HepG2 (cell line): Measurements from ENCODE around the gene RCC1. TPM values are rescaled to one million over a fixed set of nuclear protein-coding genes. Genes with fewer than 3 reads are reported as not detected.

Experiments
- ATF1 ChIP-seq: IDR thresholded peaks from 2 replicates; pipeline ENCODE4 v1.6.1; 2016; ENCODE audit warnings: mild to moderate bottlenecking, control low read depth
- ESRRA ChIP-seq: sonication (generic); formaldehyde crosslinking; IDR thresholded peaks from 2 replicates; pipeline ENCODE4 v1.5.1; 2020; ENCODE audit warnings: mild to moderate bottlenecking, low read depth, missing genetic modification reagents
- GABPA ChIP-seq, 2 experiments: IDR thresholded peaks; 2 replicates each; pipeline ENCODE4 v1.6.1; 2011 to 2016; ENCODE audit warnings: low read depth in 2 of 2, low read length in 1 of 2, missing biosample characterization in 1 of 2, missing genetic modification characterization in 1 of 2
- HDAC6 ChIP-seq: fragments of 200-600 bp; sonication (generic); IDR thresholded peaks from 2 replicates; pipeline ENCODE4 v1.7.0; 2017; ENCODE audit warnings: mild to moderate bottlenecking, antibody characterized with exemption, low read length, low read depth
- IRF2 ChIP-seq: IDR thresholded peaks from 2 replicates; pipeline ENCODE4 v1.6.1; 2018; ENCODE audit warnings: missing genetic modification reagents, missing compliant biosample characterization
- KLF11 ChIP-seq: IDR thresholded peaks from 2 replicates; pipeline ENCODE4 v1.6.1; 2016; ENCODE audit warnings: missing compliant biosample characterization
- MBD4 ChIP-seq: IDR thresholded peaks from 2 replicates; pipeline ENCODE4 v1.6.1; 2012; ENCODE audit warnings: low read length, inconsistent platforms, borderline replicate concordance
- MED8 ChIP-seq: sonication (generic); formaldehyde crosslinking; IDR thresholded peaks from 2 replicates; pipeline ENCODE4 v1.8.1; 2023; ENCODE audit warnings: mild to moderate bottlenecking, missing genetic modification reagents; ENCODE audit not compliant: insufficient replicate concordance
- RBFOX2 ChIP-seq: fragments of 200-400 bp; formaldehyde crosslinking; IDR thresholded peaks from 2 replicates; pipeline ENCODE4 v1.6.1; 2017; ENCODE audit warnings: low read depth, mild to moderate bottlenecking, low read length
- STAT5B ChIP-seq: sonication (generic); formaldehyde crosslinking; IDR thresholded peaks from 2 replicates; pipeline ENCODE4 v1.4.0; 2020; ENCODE audit warnings: missing genetic modification reagents
- ZFP82 ChIP-seq: sonication (generic); formaldehyde crosslinking; IDR thresholded peaks from 2 replicates; pipeline ENCODE4 v1.5.1; 2020; ENCODE audit warnings: mild to moderate bottlenecking, missing genetic modification reagents, borderline replicate concordance
- ZNF737 ChIP-seq: sonication (generic); formaldehyde crosslinking; IDR thresholded peaks from 2 replicates; pipeline ENCODE4 v1.5.0; 2020; ENCODE audit warnings: missing genetic modification reagents, mild to moderate bottlenecking, borderline replicate concordance
- polyA plus RNA-seq, 8 experiments: library from polyadenylated mRNA; depleted of rRNA in 3 of 8; stranded (reverse) in 7 of 8; unstranded in 1 of 8; fragments of >200 nt; fragmentation: Illumina TruSeq in 4 of 8; extraction: Trizol in 4 of 8; gene quantifications; 2 replicates each; pipeline versions ENCODE4 v1.2.1 to v1.2.3, GENCODE V29; 2011 to 2016; ENCODE audit warnings: low read depth in 4 of 8, missing spikeins in 1 of 8, mixed read lengths in 1 of 8; ENCODE audit not compliant: insufficient read depth in 1 of 8
- total RNA-seq, 5 experiments: library from RNA; depleted of rRNA; stranded (reverse); fragments of >200 nt; fragmentation: Illumina TruSeq; extraction: Trizol; gene quantifications; 2 replicates each; pipeline ENCODE4 v1.2.3, GENCODE V29; 2016; ENCODE audit warnings: low read depth in 1 of 5
- TF ChIP-seq, protein P1 (sequence below): sonication (generic); formaldehyde crosslinking; IDR thresholded peaks from 2 replicates; pipeline ENCODE4 v1.4.0; 2020; ENCODE audit warnings: missing genetic modification reagents
- TF ChIP-seq, protein P2 (sequence below): IDR thresholded peaks from 2 replicates; pipeline ENCODE4 v1.6.1; 2016; ENCODE audit warnings: low read depth
- TF ChIP-seq, protein P3 (sequence below): sonication (generic); formaldehyde crosslinking; IDR thresholded peaks from 2 replicates; pipeline ENCODE4 v1.4.0; 2020; ENCODE audit warnings: low read depth, missing genetic modification reagents
- TF ChIP-seq, protein P4 (sequence below): sonication (generic); formaldehyde crosslinking; IDR thresholded peaks from 2 replicates; pipeline ENCODE4 v1.8.0; 2022; ENCODE audit warnings: mild to moderate bottlenecking, missing genetic modification reagents
- TF ChIP-seq, protein P5 (sequence below): sonication (generic); formaldehyde crosslinking; IDR thresholded peaks from 2 replicates; pipeline ENCODE4 v1.8.0; 2022; ENCODE audit warnings: mild to moderate bottlenecking, missing genetic modification reagents; ENCODE audit not compliant: insufficient replicate concordance

Gene RCC1
- total and polyA plus RNA-seq, 2 of the 13 experiments (the other 11 are each of a cell fraction or from before 2014, with no cell fraction given), result 47.2 to 80.8 TPM

DNA sequence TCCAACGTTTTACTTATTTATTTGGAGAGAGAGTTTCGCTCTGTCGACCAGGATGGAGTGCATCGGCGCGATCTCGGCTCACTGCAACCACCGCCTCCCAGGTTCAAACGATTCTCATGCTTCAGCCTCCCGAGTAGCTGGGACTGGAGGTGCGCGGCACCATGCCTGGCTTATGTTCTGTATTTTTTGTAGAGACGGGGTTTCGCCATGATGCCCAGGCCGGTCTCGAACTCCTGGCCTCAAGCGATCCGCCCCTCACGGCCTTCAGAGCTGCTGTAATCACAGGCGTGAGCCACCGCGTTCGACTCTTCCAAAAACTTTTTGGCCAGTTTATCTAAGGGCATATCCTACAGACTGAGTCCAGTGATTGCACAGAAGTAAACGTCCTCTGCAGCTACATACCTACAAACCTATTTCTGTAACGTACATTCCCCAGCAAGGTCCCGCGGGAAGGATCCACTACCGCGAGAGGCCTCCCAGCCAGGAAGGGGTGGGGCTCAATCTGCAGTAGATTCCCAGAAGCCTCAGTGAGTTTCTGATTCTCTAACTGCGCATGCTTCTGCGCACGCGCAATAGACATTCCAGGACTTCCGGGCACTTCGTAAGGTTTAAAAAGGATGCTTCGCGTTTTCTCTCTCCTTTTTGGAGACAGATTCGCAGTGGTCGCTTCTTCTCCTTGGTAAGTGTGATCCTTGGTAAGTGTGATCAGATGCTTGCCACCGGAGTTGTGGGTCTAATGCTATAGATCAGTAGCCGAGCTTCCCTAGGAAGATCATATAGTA is at the start of gene RCC1 (continued):
- TF ChIP-seq, protein P1, sequence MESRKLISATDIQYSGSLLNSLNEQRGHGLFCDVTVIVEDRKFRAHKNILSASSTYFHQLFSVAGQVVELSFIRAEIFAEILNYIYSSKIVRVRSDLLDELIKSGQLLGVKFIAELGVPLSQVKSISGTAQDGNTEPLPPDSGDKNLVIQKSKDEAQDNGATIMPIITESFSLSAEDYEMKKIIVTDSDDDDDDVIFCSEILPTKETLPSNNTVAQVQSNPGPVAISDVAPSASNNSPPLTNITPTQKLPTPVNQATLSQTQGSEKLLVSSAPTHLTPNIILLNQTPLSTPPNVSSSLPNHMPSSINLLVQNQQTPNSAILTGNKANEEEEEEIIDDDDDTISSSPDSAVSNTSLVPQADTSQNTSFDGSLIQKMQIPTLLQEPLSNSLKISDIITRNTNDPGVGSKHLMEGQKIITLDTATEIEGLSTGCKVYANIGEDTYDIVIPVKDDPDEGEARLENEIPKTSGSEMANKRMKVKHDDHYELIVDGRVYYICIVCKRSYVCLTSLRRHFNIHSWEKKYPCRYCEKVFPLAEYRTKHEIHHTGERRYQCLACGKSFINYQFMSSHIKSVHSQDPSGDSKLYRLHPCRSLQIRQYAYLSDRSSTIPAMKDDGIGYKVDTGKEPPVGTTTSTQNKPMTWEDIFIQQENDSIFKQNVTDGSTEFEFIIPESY (CRISPR knock-in tag), result no peak
- TF ChIP-seq ZFP82 (CRISPR knock-in tag) (0 out of 2 replicates have a peak, but pooled peaks have one; percentile 3), STAT5B (0 out of 2 replicates have a peak, but pooled peaks have one; percentile 14), MED8 (CRISPR knock-in tag) (no peak), ZNF737 (CRISPR knock-in tag) (no peak), HDAC6 (0 out of 2 replicates have a peak, but pooled peaks have one; percentile 91), IRF2 (CRISPR knock-in tag) (peak; percentile 31; the same call in 1 of the 2 replicates), ESRRA (CRISPR knock-in tag) (no peak; the same call in 1 of the 2 replicates), GABPA (IDR thresholded peaks at IDR 0.05; ENCODE audit: low read depth, low read length) (no peak), GABPA (CRISPR knock-in tag; IDR thresholded peaks at IDR 0.05; ENCODE audit: low read depth) (peak; percentile 88), KLF11 (no peak; the same call in 1 of the 2 replicates), ATF1 (CRISPR knock-in tag) (no peak), RBFOX2 (peak; percentile 87), MBD4 (no peak; the same call in 1 of the 2 replicates)
- TF ChIP-seq, protein P2, sequence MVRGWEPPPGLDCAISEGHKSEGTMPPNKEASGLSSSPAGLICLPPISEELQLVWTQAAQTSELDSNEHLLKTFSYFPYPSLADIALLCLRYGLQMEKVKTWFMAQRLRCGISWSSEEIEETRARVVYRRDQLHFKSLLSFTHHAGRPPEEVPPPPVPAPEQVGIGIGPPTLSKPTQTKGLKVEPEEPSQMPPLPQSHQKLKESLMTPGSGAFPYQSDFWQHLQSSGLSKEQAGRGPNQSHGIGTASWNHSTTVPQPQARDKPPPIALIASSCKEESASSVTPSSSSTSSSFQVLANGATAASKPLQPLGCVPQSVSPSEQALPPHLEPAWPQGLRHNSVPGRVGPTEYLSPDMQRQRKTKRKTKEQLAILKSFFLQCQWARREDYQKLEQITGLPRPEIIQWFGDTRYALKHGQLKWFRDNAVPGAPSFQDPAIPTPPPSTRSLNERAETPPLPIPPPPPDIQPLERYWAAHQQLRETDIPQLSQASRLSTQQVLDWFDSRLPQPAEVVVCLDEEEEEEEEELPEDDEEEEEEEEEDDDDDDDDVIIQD (CRISPR knock-in tag), result peak; percentile 25; the same call in 1 of the 2 replicates
- TF ChIP-seq, protein P3, sequence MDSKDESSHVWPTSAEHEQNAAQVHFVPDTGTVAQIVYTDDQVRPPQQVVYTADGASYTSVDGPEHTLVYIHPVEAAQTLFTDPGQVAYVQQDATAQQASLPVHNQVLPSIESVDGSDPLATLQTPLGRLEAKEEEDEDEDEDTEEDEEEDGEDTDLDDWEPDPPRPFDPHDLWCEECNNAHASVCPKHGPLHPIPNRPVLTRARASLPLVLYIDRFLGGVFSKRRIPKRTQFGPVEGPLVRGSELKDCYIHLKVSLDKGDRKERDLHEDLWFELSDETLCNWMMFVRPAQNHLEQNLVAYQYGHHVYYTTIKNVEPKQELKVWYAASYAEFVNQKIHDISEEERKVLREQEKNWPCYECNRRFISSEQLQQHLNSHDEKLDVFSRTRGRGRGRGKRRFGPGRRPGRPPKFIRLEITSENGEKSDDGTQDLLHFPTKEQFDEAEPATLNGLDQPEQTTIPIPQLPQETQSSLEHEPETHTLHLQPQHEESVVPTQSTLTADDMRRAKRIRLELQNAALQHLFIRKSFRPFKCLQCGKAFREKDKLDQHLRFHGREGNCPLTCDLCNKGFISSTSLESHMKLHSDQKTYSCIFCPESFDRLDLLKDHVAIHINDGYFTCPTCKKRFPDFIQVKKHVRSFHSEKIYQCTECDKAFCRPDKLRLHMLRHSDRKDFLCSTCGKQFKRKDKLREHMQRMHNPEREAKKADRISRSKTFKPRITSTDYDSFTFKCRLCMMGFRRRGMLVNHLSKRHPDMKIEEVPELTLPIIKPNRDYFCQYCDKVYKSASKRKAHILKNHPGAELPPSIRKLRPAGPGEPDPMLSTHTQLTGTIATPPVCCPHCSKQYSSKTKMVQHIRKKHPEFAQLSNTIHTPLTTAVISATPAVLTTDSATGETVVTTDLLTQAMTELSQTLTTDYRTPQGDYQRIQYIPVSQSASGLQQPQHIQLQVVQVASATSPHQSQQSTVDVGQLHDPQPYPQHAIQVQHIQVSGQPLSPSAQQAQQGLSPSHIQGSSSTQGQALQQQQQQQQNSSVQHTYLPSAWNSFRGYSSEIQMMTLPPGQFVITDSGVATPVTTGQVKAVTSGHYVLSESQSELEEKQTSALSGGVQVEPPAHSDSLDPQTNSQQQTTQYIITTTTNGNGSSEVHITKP (CRISPR knock-in tag), result peak; percentile 24; the same call in 1 of the 2 replicates
- TF ChIP-seq, protein P4, sequence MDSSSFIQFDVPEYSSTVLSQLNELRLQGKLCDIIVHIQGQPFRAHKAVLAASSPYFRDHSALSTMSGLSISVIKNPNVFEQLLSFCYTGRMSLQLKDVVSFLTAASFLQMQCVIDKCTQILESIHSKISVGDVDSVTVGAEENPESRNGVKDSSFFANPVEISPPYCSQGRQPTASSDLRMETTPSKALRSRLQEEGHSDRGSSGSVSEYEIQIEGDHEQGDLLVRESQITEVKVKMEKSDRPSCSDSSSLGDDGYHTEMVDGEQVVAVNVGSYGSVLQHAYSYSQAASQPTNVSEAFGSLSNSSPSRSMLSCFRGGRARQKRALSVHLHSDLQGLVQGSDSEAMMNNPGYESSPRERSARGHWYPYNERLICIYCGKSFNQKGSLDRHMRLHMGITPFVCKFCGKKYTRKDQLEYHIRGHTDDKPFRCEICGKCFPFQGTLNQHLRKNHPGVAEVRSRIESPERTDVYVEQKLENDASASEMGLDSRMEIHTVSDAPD, result no peak
- TF ChIP-seq, protein P5, sequence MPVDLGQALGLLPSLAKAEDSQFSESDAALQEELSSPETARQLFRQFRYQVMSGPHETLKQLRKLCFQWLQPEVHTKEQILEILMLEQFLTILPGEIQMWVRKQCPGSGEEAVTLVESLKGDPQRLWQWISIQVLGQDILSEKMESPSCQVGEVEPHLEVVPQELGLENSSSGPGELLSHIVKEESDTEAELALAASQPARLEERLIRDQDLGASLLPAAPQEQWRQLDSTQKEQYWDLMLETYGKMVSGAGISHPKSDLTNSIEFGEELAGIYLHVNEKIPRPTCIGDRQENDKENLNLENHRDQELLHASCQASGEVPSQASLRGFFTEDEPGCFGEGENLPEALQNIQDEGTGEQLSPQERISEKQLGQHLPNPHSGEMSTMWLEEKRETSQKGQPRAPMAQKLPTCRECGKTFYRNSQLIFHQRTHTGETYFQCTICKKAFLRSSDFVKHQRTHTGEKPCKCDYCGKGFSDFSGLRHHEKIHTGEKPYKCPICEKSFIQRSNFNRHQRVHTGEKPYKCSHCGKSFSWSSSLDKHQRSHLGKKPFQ (CRISPR knock-in tag), result no peak
